CD4-positive, alpha-beta T cell (primary cell): ENCODE results near the gene CWC27. TPM values are rescaled to one million over a fixed set of nuclear protein-coding genes. Genes with fewer than 3 reads are reported as not detected.

Experiments used
- ATAC-seq: fragments of 200-7000 bp; cut with Tn5 transposase; one replicate; pipeline ENCODE4 v1.10.0; 2022; ENCODE audit warnings: mild to moderate bottlenecking; ENCODE audit not compliant: poor library complexity
- CTCF ChIA-PET: fragments of 350-600 bp; sonication (Branson Sonifier 250); formaldehyde crosslinking; loops from one replicate; lab custom pipeline; 2021; ENCODE audit warnings: antibody characterized with exemption, inconsistent platforms; lab: Charles Lee
- POLR2A ChIA-PET: fragments of 350-600 bp; sonication (Branson Sonifier 250); formaldehyde crosslinking; loops from one replicate; lab custom pipeline; 2021; ENCODE audit warnings: antibody characterized with exemption, inconsistent platforms; lab: Charles Lee
- DNase-seq, 14 experiments: peaks; one replicate each; pipeline ENCODE4 v3.0.0-alpha.2; 2013 to 2020; ENCODE audit warnings: mixed read lengths in 2 of 14
- H3K27ac ChIP-seq, 2 donors: one replicate each; pipeline versions ENCODE4 v1.5.1 to v1.7.0; 2013; ENCODE audit warnings: low read length in 2 of 2, low read depth in 1 of 2, mild to moderate bottlenecking in 1 of 2
- H3K27me3 ChIP-seq, 2 experiments: 1 replicate in 1 of 2; 2 replicates in 1 of 2; pipeline versions ENCODE4 v1.6.1 to v1.7.0; 2013; ENCODE audit warnings: low read length in 2 of 2, control low read depth in 1 of 2, mild to moderate bottlenecking in 1 of 2, moderate library complexity in 1 of 2; ENCODE audit not compliant: insufficient read depth in 2 of 2, control insufficient read depth in 1 of 2
- H3K36me3 ChIP-seq: one replicate; pipeline ENCODE4 v1.6.1; 2013; ENCODE audit warnings: low read length, control low read depth; ENCODE audit not compliant: insufficient read depth
- H3K4me1 ChIP-seq: one replicate; pipeline ENCODE4 v1.6.1; 2013; ENCODE audit warnings: low read length, control low read depth; ENCODE audit not compliant: insufficient read depth
- H3K4me3 ChIP-seq: one replicate; pipeline ENCODE4 v1.5.1; 2013; ENCODE audit warnings: mild to moderate bottlenecking, low read length, moderate library complexity
- H3K9me3 ChIP-seq, 2 experiments: 1 replicate in 1 of 2; 2 replicates in 1 of 2; pipeline versions ENCODE4 v1.6.1 to v1.7.0; 2013; ENCODE audit warnings: low read length in 2 of 2, mild to moderate bottlenecking in 2 of 2, control low read depth in 1 of 2, moderate library complexity in 1 of 2; ENCODE audit not compliant: control insufficient read depth in 1 of 2, insufficient read depth in 1 of 2
- H3K27ac Mint-ChIP-seq: one replicate; pipeline ENCODE4 v1.8.0; 2020; ENCODE audit warnings: mixed read lengths
- H3K27me3 Mint-ChIP-seq: one replicate; pipeline ENCODE4 v1.8.0; 2021; ENCODE audit warnings: mixed read lengths
- H3K36me3 Mint-ChIP-seq: one replicate; pipeline ENCODE4 v1.8.0; 2021; ENCODE audit warnings: low read depth, mixed read lengths
- H3K4me1 Mint-ChIP-seq: one replicate; pipeline ENCODE4 v1.8.0; 2021; ENCODE audit warnings: low read depth, mixed read lengths
- H3K4me3 Mint-ChIP-seq: one replicate; pipeline ENCODE4 v1.8.0; 2020; ENCODE audit warnings: mild to moderate bottlenecking, mixed read lengths
- H3K9me3 Mint-ChIP-seq: one replicate; pipeline ENCODE4 v1.8.0; 2020; ENCODE audit warnings: mixed read lengths
- intact Hi-C, 2 experiments: fragments of 100-400 bp; cut with DNase I in 1 of 2; cut with micrococcal nuclease in 1 of 2; formaldehyde crosslinking; loops; one replicate each; pipeline versions ENCODE4 v1.15.1 to v1.9.0; 2023 to 2025; cut with DNase I, micrococcal nuclease
- total RNA-seq, 174 experiments: library from RNA in 2 of 174; stranded (reverse) in 2 of 174; gene quantifications; one replicate each; pipeline ENCODE4 v1.2.3 and lab custom pipeline; 2021 to 2026
- TF ChIP-seq, protein P1 (sequence below): fragments of 200-600 bp; IDR thresholded peaks from one replicate; pipeline ENCODE4 v1.8.0; 2022; ENCODE audit warnings: antibody characterized with exemption, mild to moderate bottlenecking

Gene CWC27
- total RNA-seq, 2 experiments from 2014 or later = 14.2 to 14.5 TPM

DNA sequence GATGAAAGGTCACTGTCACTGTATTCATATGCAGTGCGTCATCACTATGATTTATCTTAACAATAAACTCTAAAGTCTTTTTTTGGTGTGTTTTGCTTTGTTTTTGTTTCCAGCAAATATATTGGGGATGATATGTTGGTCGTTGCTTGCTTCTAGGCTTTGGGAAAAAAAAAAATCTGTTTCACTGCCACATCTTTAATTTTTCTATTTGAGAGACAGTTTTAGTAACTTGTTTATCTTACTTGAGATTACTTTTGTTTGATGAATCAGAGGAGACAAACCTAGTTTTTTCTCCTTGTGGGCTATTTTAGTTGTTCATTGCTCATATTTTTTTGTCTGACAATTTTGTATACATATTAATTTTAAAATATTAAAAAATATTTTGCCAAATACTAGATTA, 19.4 kb downstream of the CWC27 start:
- H3K9me3 Mint-ChIP-seq = no peaks in the 10 kb centered on the region
- intact Hi-C loops = no loop called here

DNA sequence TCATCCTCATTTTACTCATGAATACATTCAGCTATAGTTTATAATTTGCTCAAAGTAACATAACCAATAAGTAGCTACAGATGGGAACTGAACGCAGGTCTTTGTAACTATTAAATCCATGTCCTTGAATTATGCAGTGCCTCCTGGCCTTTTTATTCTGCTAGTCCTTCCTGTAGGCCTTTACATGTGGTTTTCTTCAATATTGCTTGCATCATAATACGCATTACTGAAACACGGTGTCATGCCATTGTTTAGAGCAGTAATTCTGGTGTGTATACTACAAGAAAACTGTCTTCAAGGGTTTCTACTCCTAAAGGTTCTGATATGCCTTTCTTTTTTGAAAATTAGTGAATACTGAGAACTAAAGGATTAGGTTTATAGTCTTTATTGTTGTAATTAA, 20.7 kb downstream of the CWC27 start:
- DNase-seq (no peak), ATAC-seq (no peak)
- Histone ChIP-seq H3K36me3 (peaks cover 30% of the 10 kb centered on the region), H3K27ac (no peak overlapping the region), H3K4me3 (no peak overlapping the region), H3K9me3 (no peaks in the 10 kb centered on the region), H3K4me1 (no peaks in the 10 kb centered on the region), H3K27me3 (no peaks in the 10 kb centered on the region)
- CTCF ChIA-PET = no interaction called here
- Mint-ChIP-seq H3K27ac (no peak overlapping the region), H3K4me3 (no peak overlapping the region), H3K4me1 (peaks cover 2% of the 10 kb centered on the region), H3K36me3 (peaks cover 69% of the 10 kb centered on the region), H3K27me3 (no peaks in the 10 kb centered on the region), H3K9me3 (no peaks in the 10 kb centered on the region)
- POLR2A ChIA-PET = no interaction called here
- TF ChIP-seq, protein P1, sequence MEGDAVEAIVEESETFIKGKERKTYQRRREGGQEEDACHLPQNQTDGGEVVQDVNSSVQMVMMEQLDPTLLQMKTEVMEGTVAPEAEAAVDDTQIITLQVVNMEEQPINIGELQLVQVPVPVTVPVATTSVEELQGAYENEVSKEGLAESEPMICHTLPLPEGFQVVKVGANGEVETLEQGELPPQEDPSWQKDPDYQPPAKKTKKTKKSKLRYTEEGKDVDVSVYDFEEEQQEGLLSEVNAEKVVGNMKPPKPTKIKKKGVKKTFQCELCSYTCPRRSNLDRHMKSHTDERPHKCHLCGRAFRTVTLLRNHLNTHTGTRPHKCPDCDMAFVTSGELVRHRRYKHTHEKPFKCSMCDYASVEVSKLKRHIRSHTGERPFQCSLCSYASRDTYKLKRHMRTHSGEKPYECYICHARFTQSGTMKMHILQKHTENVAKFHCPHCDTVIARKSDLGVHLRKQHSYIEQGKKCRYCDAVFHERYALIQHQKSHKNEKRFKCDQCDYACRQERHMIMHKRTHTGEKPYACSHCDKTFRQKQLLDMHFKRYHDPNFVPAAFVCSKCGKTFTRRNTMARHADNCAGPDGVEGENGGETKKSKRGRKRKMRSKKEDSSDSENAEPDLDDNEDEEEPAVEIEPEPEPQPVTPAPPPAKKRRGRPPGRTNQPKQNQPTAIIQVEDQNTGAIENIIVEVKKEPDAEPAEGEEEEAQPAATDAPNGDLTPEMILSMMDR = no peak
- intact Hi-C loops = no loop called here

More for the DNA sequence above, 19.4 kb downstream of the CWC27 start:
- H3K4me3 Mint-ChIP-seq = no peak overlapping the region
- Histone ChIP-seq H3K9me3 (no peaks in the 10 kb centered on the region), H3K36me3 (peaks cover 30% of the 10 kb centered on the region), H3K27ac (no peak overlapping the region), H3K4me3 (no peak overlapping the region), H3K27me3 (no peaks in the 10 kb centered on the region), H3K4me1 (no peaks in the 10 kb centered on the region)
- H3K4me1 Mint-ChIP-seq = peaks cover 6% of the 10 kb centered on the region
- ChIA-PET POLR2A (no interaction called here), CTCF (no interaction called here)
- ATAC-seq (no peak), DNase-seq (no peak)
- no peak overlapping the region for H3K27ac Mint-ChIP-seq
- peaks cover 65% of the 10 kb centered on the region for H3K36me3 Mint-ChIP-seq
- H3K27me3 Mint-ChIP-seq = no peaks in the 10 kb centered on the region
- TF ChIP-seq, protein P1 = no peak

DNA sequence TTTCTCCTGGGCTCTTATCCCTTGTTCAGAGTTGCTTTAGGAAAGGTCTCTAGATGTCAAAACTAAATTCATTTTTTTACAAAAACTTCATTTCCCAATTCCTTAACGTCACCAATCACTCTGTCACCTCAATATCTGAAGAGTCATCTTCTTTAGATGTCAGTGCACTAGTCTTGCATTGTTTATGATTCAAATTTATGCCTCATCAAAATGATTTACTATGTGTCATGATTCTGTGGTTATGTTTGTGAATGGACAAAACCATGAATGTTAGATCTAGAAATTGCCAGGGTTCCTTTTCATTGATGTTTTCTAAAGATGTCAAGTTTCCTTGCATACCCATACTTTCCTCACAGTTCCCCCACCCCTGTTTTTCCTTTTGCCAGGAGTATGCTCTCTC, 21.5 kb downstream of the CWC27 start:
- H3K4me1 ChIP-seq = no peaks in the 10 kb centered on the region
- TF ChIP-seq, protein P1 = no peak
- Mint-ChIP-seq H3K4me3 (no peak overlapping the region), H3K9me3 (no peaks in the 10 kb centered on the region), H3K27ac (no peak overlapping the region), H3K27me3 (no peaks in the 10 kb centered on the region), H3K4me1 (no peaks in the 10 kb centered on the region), H3K36me3 (peaks cover 72% of the 10 kb centered on the region)
- DNase-seq (no peak), ATAC-seq (no peak)
- POLR2A ChIA-PET = no interaction called here
- CTCF ChIA-PET = no interaction called here
- no peak overlapping the region for H3K4me3 ChIP-seq
- intact Hi-C loops = no loop called here
- peaks cover 30% of the 10 kb centered on the region for H3K36me3 ChIP-seq
- H3K9me3 ChIP-seq = no peaks in the 10 kb centered on the region
- H3K27ac ChIP-seq = no peak overlapping the region
- H3K27me3 ChIP-seq = no peaks in the 10 kb centered on the region
